ENCODE measurements around the gene SELENOW. TPM values are rescaled to one million over a fixed set of nuclear protein-coding genes. Genes with fewer than 3 reads are reported as not detected.
"Not testable (repeated sequence)": the region's sequence is repeated elsewhere in the genome, so short reads cannot be mapped to it uniquely, and the experiment has no call there.

Gene SELENOW
- total and polyA plus RNA-seq, 2 donors from 2014 or later = 254 to 530 TPM

DNA sequence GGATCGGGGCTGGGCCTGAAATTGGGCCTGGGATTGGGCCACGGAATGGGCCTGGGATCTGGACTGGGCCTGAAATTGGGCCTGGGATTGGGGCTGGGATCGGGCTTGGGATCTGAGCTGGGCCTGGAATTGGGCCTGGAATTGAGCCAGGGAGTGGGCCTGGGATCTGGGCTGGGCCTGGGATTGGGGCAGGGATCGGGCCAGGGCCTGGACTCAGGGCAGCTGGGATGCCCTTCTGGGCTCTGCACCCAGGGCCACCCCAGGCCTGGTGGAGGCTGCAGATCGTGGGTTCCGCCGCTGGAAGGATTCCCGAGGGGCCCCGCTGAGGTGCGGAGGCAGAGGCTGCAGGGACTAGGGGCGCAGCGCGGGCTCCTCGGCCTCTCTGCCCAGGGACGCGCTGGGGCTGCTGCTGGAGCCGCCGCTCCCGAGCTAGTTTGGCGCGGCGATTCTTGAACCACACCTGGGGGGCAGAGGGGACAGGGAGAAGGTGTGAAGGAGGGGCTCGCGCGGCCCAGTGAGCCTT is 24.1 kb downstream of the SELENOW start:
- TF ChIP-seq, protein P1, sequence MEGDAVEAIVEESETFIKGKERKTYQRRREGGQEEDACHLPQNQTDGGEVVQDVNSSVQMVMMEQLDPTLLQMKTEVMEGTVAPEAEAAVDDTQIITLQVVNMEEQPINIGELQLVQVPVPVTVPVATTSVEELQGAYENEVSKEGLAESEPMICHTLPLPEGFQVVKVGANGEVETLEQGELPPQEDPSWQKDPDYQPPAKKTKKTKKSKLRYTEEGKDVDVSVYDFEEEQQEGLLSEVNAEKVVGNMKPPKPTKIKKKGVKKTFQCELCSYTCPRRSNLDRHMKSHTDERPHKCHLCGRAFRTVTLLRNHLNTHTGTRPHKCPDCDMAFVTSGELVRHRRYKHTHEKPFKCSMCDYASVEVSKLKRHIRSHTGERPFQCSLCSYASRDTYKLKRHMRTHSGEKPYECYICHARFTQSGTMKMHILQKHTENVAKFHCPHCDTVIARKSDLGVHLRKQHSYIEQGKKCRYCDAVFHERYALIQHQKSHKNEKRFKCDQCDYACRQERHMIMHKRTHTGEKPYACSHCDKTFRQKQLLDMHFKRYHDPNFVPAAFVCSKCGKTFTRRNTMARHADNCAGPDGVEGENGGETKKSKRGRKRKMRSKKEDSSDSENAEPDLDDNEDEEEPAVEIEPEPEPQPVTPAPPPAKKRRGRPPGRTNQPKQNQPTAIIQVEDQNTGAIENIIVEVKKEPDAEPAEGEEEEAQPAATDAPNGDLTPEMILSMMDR (IDR thresholded peaks at IDR 0.05; ENCODE audit: borderline replicate concordance, extremely low read depth, insufficient read depth) = no peak
- H3K27ac ChIP-seq (ENCODE audit: low read depth in 2 of 2, low read length in 2 of 2) = no peak overlapping the region
- no peaks in the 10 kb centered on the region for H3K9me3 ChIP-seq (ENCODE audit: control insufficient read depth in 2 of 3, insufficient read depth in 1 of 3, low read length in 3 of 3)
- no peak overlapping the region for H3K4me3 ChIP-seq (ENCODE audit: low read length in 3 of 3)
- no peak overlapping the region for H3K9ac ChIP-seq (ENCODE audit: low read length in 3 of 3)
- H3K27me3 ChIP-seq (ENCODE audit: control insufficient read depth, insufficient read depth, low read length) = no peaks in the 10 kb centered on the region
- DNase-seq = no peak
- H3K4me1 ChIP-seq (ENCODE audit: control insufficient read depth in 2 of 3, insufficient read depth in 2 of 3, low read depth in 1 of 3, low read length in 3 of 3) = no peaks in the 10 kb centered on the region
- H3K36me3 ChIP-seq (ENCODE audit: control insufficient read depth in 2 of 3, insufficient read depth in 3 of 3, low read length in 3 of 3) = no peaks in the 10 kb centered on the region
- intact Hi-C loops (cut with DNase I) = no loop called here
- no peak for FAIRE-seq

DNA sequence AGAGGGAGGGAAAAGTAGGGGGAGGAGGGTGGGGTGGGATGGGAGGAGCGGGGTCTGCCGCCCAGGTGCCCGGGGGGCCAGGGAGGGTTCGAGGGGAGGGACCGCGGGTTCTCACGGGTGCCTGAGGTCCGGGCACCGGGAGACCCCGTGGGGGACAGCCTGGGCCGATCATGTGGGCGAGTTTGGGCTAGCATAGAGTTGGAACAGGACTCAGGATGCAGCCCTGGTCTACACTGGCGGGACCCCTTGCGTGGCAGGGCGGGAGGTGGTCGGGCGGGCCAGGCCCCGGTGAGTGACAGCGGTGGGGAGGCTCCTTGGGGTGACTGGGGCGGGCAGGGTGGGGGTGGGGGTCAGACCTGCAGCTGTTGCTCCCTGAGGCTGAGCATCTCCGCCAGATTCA is 24.6 kb downstream of the SELENOW start:
- H3K4me1 ChIP-seq (ENCODE audit: control insufficient read depth in 2 of 3, insufficient read depth in 2 of 3, low read depth in 1 of 3, low read length in 3 of 3); FAIRE-seq; H3K27me3 ChIP-seq (ENCODE audit: control insufficient read depth, insufficient read depth, low read length); H3K27ac ChIP-seq (ENCODE audit: low read depth in 2 of 2, low read length in 2 of 2); DNase-seq; H3K36me3 ChIP-seq (ENCODE audit: control insufficient read depth in 2 of 3, insufficient read depth in 3 of 3, low read length in 3 of 3); H3K9ac ChIP-seq (ENCODE audit: low read length in 3 of 3); H3K9me3 ChIP-seq (ENCODE audit: control insufficient read depth in 2 of 3, insufficient read depth in 1 of 3, low read length in 3 of 3); H3K4me3 ChIP-seq (ENCODE audit: low read length in 3 of 3); intact Hi-C loops (cut with DNase I): not testable (repeated sequence)

DNA sequence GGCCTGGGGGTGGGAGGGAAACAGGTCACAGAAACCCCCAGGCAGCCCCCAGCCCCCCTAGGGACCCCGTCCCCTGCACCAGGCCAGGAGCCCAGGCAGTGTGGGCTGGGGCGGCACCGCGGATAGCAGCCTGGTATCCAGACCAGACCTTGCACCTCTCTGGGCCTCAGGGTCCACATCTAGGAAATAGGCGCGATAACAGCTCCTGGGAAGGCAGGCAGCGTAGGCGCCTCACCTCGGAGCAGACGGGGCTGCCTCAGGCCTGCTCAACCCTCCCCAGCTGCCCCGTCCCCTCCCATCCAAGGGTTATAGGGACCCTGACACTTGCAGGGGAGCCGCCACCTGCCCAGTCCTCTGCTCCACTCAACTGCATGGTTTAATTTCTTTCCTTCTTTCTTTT is 25.2 kb downstream of the SELENOW start:
- FAIRE-seq; H3K36me3 ChIP-seq (ENCODE audit: control insufficient read depth in 2 of 3, insufficient read depth in 3 of 3, low read length in 3 of 3); H3K27me3 ChIP-seq (ENCODE audit: control insufficient read depth, insufficient read depth, low read length); H3K27ac ChIP-seq (ENCODE audit: low read depth in 2 of 2, low read length in 2 of 2); intact Hi-C loops (cut with DNase I); H3K4me1 ChIP-seq (ENCODE audit: control insufficient read depth in 2 of 3, insufficient read depth in 2 of 3, low read depth in 1 of 3, low read length in 3 of 3); H3K9me3 ChIP-seq (ENCODE audit: control insufficient read depth in 2 of 3, insufficient read depth in 1 of 3, low read length in 3 of 3); DNase-seq; H3K4me3 ChIP-seq (ENCODE audit: low read length in 3 of 3); H3K9ac ChIP-seq (ENCODE audit: low read length in 3 of 3): not testable (repeated sequence)

- H3K9me3 ChIP-seq (ENCODE audit: control insufficient read depth in 2 of 3, insufficient read depth in 1 of 3, low read length in 3 of 3); FAIRE-seq; H3K4me1 ChIP-seq (ENCODE audit: control insufficient read depth in 2 of 3, insufficient read depth in 2 of 3, low read depth in 1 of 3, low read length in 3 of 3); H3K27ac ChIP-seq (ENCODE audit: low read depth in 2 of 2, low read length in 2 of 2); DNase-seq; H3K27me3 ChIP-seq (ENCODE audit: control insufficient read depth, insufficient read depth, low read length); H3K9ac ChIP-seq (ENCODE audit: low read length in 3 of 3); intact Hi-C loops (cut with DNase I); H3K36me3 ChIP-seq (ENCODE audit: control insufficient read depth in 2 of 3, insufficient read depth in 3 of 3, low read length in 3 of 3); H3K4me3 ChIP-seq (ENCODE audit: low read length in 3 of 3): not testable (repeated sequence)
Measured at GRCh38 chr19:47804451-47804850, 25.9 kb downstream of the SELENOW start, which contains the start of gene TPRX1. Gene TPRX1, minus strand, starts transcription at chr19:47804551. Its CDS starts 12 bp downstream, at chr19:47804539.

- Histone ChIP-seq H3K27ac (ENCODE audit: low read depth in 2 of 2, low read length in 2 of 2) (no peak overlapping the region), H3K9me3 (ENCODE audit: control insufficient read depth in 2 of 3, insufficient read depth in 1 of 3, low read length in 3 of 3) (no peaks in the 10 kb centered on the region), H3K27me3 (ENCODE audit: control insufficient read depth, insufficient read depth, low read length) (no peaks in the 10 kb centered on the region), H3K4me1 (ENCODE audit: control insufficient read depth in 2 of 3, insufficient read depth in 2 of 3, low read depth in 1 of 3, low read length in 3 of 3) (no peaks in the 10 kb centered on the region), H3K4me3 (ENCODE audit: low read length in 3 of 3) (no peak overlapping the region), H3K9ac (ENCODE audit: low read length in 3 of 3) (no peak overlapping the region), H3K36me3 (ENCODE audit: control insufficient read depth in 2 of 3, insufficient read depth in 3 of 3, low read length in 3 of 3) (no peaks in the 10 kb centered on the region)
- intact Hi-C loops (cut with DNase I) = no loop called here
- no peak for FAIRE-seq
- TF ChIP-seq, protein P1 (IDR thresholded peaks at IDR 0.05; ENCODE audit: borderline replicate concordance, extremely low read depth, insufficient read depth) = no peak
- no peak for DNase-seq
Measured at GRCh38 chr19:47805313-47805712, 26.8 kb downstream of the SELENOW start.

Measured in kidney (tissue), 14 donors.